HCT116 (cell line): Measurements from ENCODE around the gene MYH11. TPM values are rescaled to one million over a fixed set of nuclear protein-coding genes. Genes with fewer than 3 reads are reported as not detected.

Source experiments
- ATAC-seq: fragments of 200-7000 bp; cut with Tn5 transposase; 2 replicates; pipeline ENCODE4 v1.9.1; 2020; ENCODE audit warnings: mild to moderate bottlenecking, moderate library complexity
- BruUV-seq: library from RNA; stranded (reverse); fragments of 400-500 nt; replicated peaks from 2 replicates; lab custom pipeline; 2021; lab: Mats Ljungman, UMichigan
- CTCF ChIA-PET: fragments of 300-600 bp; sonication (Branson Sonifier 250); formaldehyde crosslinking; loops from one replicate; lab custom pipeline; 2021; ENCODE audit warnings: antibody characterized with exemption; lab: Charles Lee
- POLR2A ChIA-PET: fragments of 300-600, 350-600 bp; sonication (Branson Sonifier 250); formaldehyde crosslinking; loops from one replicate; lab custom pipeline; 2021; ENCODE audit warnings: antibody characterized with exemption; lab: Charles Lee
- RAD21 ChIA-PET, 2 experiments: fragments of 300-600 bp; sonication (Branson Sonifier 250); formaldehyde crosslinking; loops; one replicate each; lab custom pipeline; 2023; ENCODE audit warnings: low total read pairs in 2 of 2; ENCODE audit not compliant: uncharacterized antibody in 2 of 2, unreplicated experiment in 2 of 2, low non-redundant PET in 1 of 2; lab: Charles Lee
- DNase-seq: peaks from one replicate; pipeline ENCODE4 v3.0.0-alpha.2; 2010; ENCODE audit warnings: low read depth, low spot score
- H2AFZ ChIP-seq: fragments of 200-600 bp; shearing (Covaris generic), sonication (generic); 2 replicates; pipeline ENCODE4 v1.6.1; 2017; ENCODE audit warnings: low read depth, mixed run types, mixed read lengths, antibody characterized with exemption, low read length; ENCODE audit not compliant: poor library complexity, severe bottlenecking
- H3K27ac ChIP-seq: 2 replicates; pipeline ENCODE4 v1.5.1; 2012; ENCODE audit warnings: low read depth, low read length
- H3K27me3 ChIP-seq: fragments of 200-600 bp; sonication (generic); 2 replicates; pipeline ENCODE4 v1.6.1; 2016; ENCODE audit warnings: mixed run types, low read length, mixed read lengths; ENCODE audit not compliant: insufficient read depth
- H3K36me3 ChIP-seq, 2 experiments: fragments of 200-500 bp in 1 of 2; fragments of 200-600 bp in 1 of 2; sonication (Bioruptor generic) in 1 of 2; sonication (generic) in 1 of 2; 2 replicates each; pipeline versions ENCODE4 v1.5.1 to v1.6.1; 2014 to 2016; ENCODE audit warnings: low read length in 2 of 2, inconsistent platforms in 1 of 2, mixed read lengths in 1 of 2, mixed run types in 1 of 2; ENCODE audit not compliant: insufficient read depth in 2 of 2, control insufficient read depth in 1 of 2
- H3K4me1 ChIP-seq, 2 experiments: fragments of 200-600 bp in 1 of 2; sonication (generic) in 1 of 2; 2 replicates each; pipeline versions ENCODE4 v1.5.1 to v1.6.1; 2012 to 2017; ENCODE audit warnings: low read length in 2 of 2, inconsistent platforms in 1 of 2, mild to moderate bottlenecking in 1 of 2, mixed read lengths in 1 of 2, mixed run types in 1 of 2, moderate library complexity in 1 of 2; ENCODE audit not compliant: insufficient read depth in 2 of 2, control insufficient read depth in 1 of 2
- H3K4me2 ChIP-seq: fragments of 200-600 bp; sonication (generic); 2 replicates; pipeline ENCODE4 v1.6.1; 2017; ENCODE audit warnings: mixed run types, low read length, mixed read lengths
- H3K4me3 ChIP-seq, 2 experiments: fragments of 200-600 bp in 1 of 2; sonication (generic) in 1 of 2; replicated peaks in 1 of 2; 2 replicates each; pipeline ENCODE4 v1.5.1; 2011 to 2016; ENCODE audit warnings: low read length in 2 of 2, control low read depth in 1 of 2, low read depth in 1 of 2, mild to moderate bottlenecking in 1 of 2, mixed read lengths in 1 of 2, mixed run types in 1 of 2
- H3K79me2 ChIP-seq: fragments of 200-600 bp; sonication (generic); 2 replicates; pipeline ENCODE4 v1.6.1; 2017; ENCODE audit warnings: mild to moderate bottlenecking, mixed run types, low read length, moderate library complexity, mixed read lengths; ENCODE audit not compliant: insufficient read depth
- H3K9ac ChIP-seq: fragments of 200-600 bp; sonication (generic); 2 replicates; pipeline ENCODE4 v1.6.1; 2016; ENCODE audit warnings: low read length, mixed read lengths
- H3K9me2 ChIP-seq: fragments of 200-600 bp; sonication (generic), shearing (Covaris generic); 2 replicates; pipeline ENCODE4 v1.6.1; 2017; ENCODE audit warnings: mixed run types, mild to moderate bottlenecking, moderate library complexity; ENCODE audit not compliant: insufficient read depth
- H3K9me3 ChIP-seq, 2 experiments: fragments of 200-500 bp in 1 of 2; fragments of 200-600 bp in 1 of 2; sonication (Bioruptor generic) in 1 of 2; sonication (generic) in 1 of 2; 2 replicates each; pipeline ENCODE4 v1.6.1; 2014 to 2017; ENCODE audit warnings: low read length in 2 of 2, mixed read lengths in 2 of 2, inconsistent platforms in 1 of 2, low read depth in 1 of 2, mild to moderate bottlenecking in 1 of 2, mixed run types in 1 of 2, moderate library complexity in 1 of 2; ENCODE audit not compliant: control insufficient read depth in 1 of 2, insufficient read depth in 1 of 2
- H4K20me1 ChIP-seq: fragments of 200-600 bp; sonication (generic), shearing (Covaris generic); 2 replicates; pipeline ENCODE4 v1.6.1; 2017; ENCODE audit warnings: mixed run types, mild to moderate bottlenecking, moderate library complexity; ENCODE audit not compliant: insufficient read depth
- ATF3 ChIP-seq: IDR thresholded peaks from 2 replicates; pipeline ENCODE4 v1.6.1; 2012
- CBX3 ChIP-seq: IDR thresholded peaks from 2 replicates; pipeline ENCODE4 v1.6.1; 2012; ENCODE audit warnings: low read depth
- CEBPB ChIP-seq: IDR thresholded peaks from 2 replicates; pipeline ENCODE4 v1.6.1; 2012; ENCODE audit warnings: low read depth
- CTCF ChIP-seq, 3 experiments: fragments of 200-600 bp in 1 of 3; sonication (generic) in 1 of 3; IDR thresholded peaks in 2 of 3; conservative IDR thresholded peaks in 1 of 3; 2 replicates each; pipeline ENCODE4 v1.5.1; 2012 to 2017; ENCODE audit warnings: low read depth in 2 of 3, low read length in 2 of 3, antibody characterized with exemption in 1 of 3, borderline replicate concordance in 1 of 3, control low read depth in 1 of 3, mild to moderate bottlenecking in 1 of 3, mixed read lengths in 1 of 3, mixed run types in 1 of 3, moderate library complexity in 1 of 3; ENCODE audit not compliant: insufficient read depth in 1 of 3
- EGR1 ChIP-seq: IDR thresholded peaks from 2 replicates; pipeline ENCODE4 v1.6.1; 2012; ENCODE audit warnings: low read depth
- ELF1 ChIP-seq: IDR thresholded peaks from 2 replicates; pipeline ENCODE4 v1.6.1; 2012; ENCODE audit warnings: low read depth, borderline replicate concordance
- EZH2 ChIP-seq: fragments of 200-600 bp; sonication (generic); IDR thresholded peaks from 2 replicates; pipeline ENCODE4 v1.6.1; 2017; ENCODE audit warnings: antibody characterized with exemption, mixed run types
- EZH2phosphoT487 ChIP-seq: fragments of 200-600 bp; IDR thresholded peaks from 2 replicates; pipeline ENCODE4 v1.6.1; 2018; ENCODE audit warnings: antibody characterized with exemption, borderline replicate concordance
- JUND ChIP-seq: IDR thresholded peaks from 2 replicates; pipeline ENCODE4 v1.6.1; 2012
- MAX ChIP-seq: IDR thresholded peaks from 2 replicates; pipeline ENCODE4 v1.6.1; 2012
- POLR2A ChIP-seq: IDR thresholded peaks from 2 replicates; pipeline ENCODE4 v1.7.0; 2011; ENCODE audit warnings: borderline replicate concordance; ENCODE audit not compliant: insufficient read depth, insufficient read length; ENCODE audit errors: extremely low read depth
- POLR2AphosphoS5 ChIP-seq: IDR thresholded peaks from 2 replicates; pipeline ENCODE4 v1.6.1; 2011; ENCODE audit warnings: mild to moderate bottlenecking, low read depth, low read length, moderate library complexity
- RAD21 ChIP-seq: IDR thresholded peaks from 2 replicates; pipeline ENCODE4 v1.6.1; 2012; ENCODE audit warnings: low read depth, mild to moderate bottlenecking
- SIN3A ChIP-seq: IDR thresholded peaks from 2 replicates; pipeline ENCODE4 v1.6.1; 2012; ENCODE audit warnings: low read depth
- SP1 ChIP-seq: IDR thresholded peaks from 2 replicates; pipeline ENCODE4 v1.6.1; 2012; ENCODE audit warnings: low read depth
- SRF ChIP-seq: IDR thresholded peaks from 2 replicates; pipeline ENCODE4 v1.6.1; 2012; ENCODE audit warnings: low read depth
- TCF7L2 ChIP-seq: IDR thresholded peaks from 2 replicates; pipeline ENCODE4 v1.7.0; 2011; ENCODE audit warnings: borderline replicate concordance, inconsistent platforms; ENCODE audit not compliant: insufficient read depth, insufficient read length; ENCODE audit errors: extremely low read depth
- YY1 ChIP-seq: IDR thresholded peaks from 2 replicates; pipeline ENCODE4 v1.6.1; 2011; ENCODE audit warnings: low read length, low read depth, moderate library complexity, mild to moderate bottlenecking; ENCODE audit not compliant: insufficient replicate concordance; ENCODE audit errors: extremely low read depth
- ZFX ChIP-seq: fragments of 450-650 bp; IDR thresholded peaks from 2 replicates; pipeline ENCODE4 v1.6.1; 2017
- ZNF274 ChIP-seq: fragments of 200-500 bp; sonication (Bioruptor generic); IDR thresholded peaks from 2 replicates; pipeline ENCODE4 v1.6.1; 2014; ENCODE audit warnings: mild to moderate bottlenecking, low read depth, low read length, inconsistent platforms
- intact Hi-C: fragments of 100-400 bp; cut with micrococcal nuclease; formaldehyde crosslinking; loops from 2 replicates; pipeline ENCODE4 v1.10.0; 2022
- total RNA-seq: library from RNA; stranded (reverse); gene quantifications from one replicate; pipeline ENCODE4 v1.2.1, GENCODE V29; 2021; ENCODE audit not compliant: unreplicated experiment

Gene MYH11
- total RNA-seq, 1 experiment from 2014 or later = 0.61 TPM

DNA sequence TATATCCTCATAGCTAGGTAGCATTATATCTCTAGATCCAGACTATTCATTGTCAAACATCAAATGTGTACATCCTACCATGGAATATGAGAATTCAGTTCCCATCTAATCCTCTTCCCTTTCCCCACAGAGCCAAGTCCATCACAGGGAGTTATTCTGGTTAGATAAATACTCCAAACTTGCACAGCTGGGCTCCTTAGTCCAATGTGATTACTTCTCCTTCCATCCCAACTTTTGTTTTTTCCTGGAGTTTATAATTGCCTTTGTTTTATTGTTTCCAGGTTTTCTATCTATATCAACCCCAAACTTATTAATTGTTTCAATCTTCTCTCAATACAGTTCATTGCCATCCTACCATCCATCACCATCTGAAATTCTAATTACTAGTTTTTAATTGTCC, 59.9 kb downstream of the MYH11 start:
- no peaks in the 10 kb centered on the region for H3K4me1 ChIP-seq
- H3K27me3 ChIP-seq = peaks cover 3% of the 10 kb centered on the region; the same call in 1 of the 2 replicates
- H3K9me2 ChIP-seq = no peaks in the 10 kb centered on the region
- no peak overlapping the region for H2AFZ ChIP-seq
- POLR2A ChIA-PET = no interaction called here
- TF ChIP-seq POLR2AphosphoS5 (no peak), CEBPB (no peak), EGR1 (no peak), SIN3A (no peak), TCF7L2 (no peak), SP1 (no peak), EZH2 (no peak), ATF3 (no peak), RAD21 (no peak), ZNF274 (no peak), MAX (no peak), SRF (no peak), CTCF (IDR thresholded peaks at IDR 0.05 in 2 of 3, conservative IDR thresholded peaks at IDR 0.05 in 1 of 3; ENCODE audit: borderline replicate concordance in 1 of 3, insufficient read depth in 1 of 3, low read depth in 2 of 3, low read length in 2 of 3) (no peak), ZFX (no peak), YY1 (no peak), EZH2phosphoT487 (no peak), POLR2A (no peak), JUND (no peak), CBX3 (no peak), ELF1 (no peak)
- H3K9me3 ChIP-seq = peaks cover 5 to 7% of the 10 kb centered on the region in 2 experiments; a peak in 1 of 4 replicates
- ATAC-seq = no peak
- no TSS peak for BruUV-seq
- no peak overlapping the region for H3K4me3 ChIP-seq
- no peak for DNase-seq
- H3K9ac ChIP-seq = no peak overlapping the region
- intact Hi-C loops = no loop called here
- no peaks in the 10 kb centered on the region for H3K79me2 ChIP-seq
- no peaks in the 10 kb centered on the region for H3K36me3 ChIP-seq
- no peak overlapping the region for H3K27ac ChIP-seq
- H4K20me1 ChIP-seq = no peaks in the 10 kb centered on the region
- no peak overlapping the region for H3K4me2 ChIP-seq
- CTCF ChIA-PET = no interaction called here
- RAD21 ChIA-PET = no interaction called here
